GM18909 (cell line): ENCODE data around the gene RPTOR.

Experiments used
- ATAC-seq: cut with Tn5 transposase; IDR thresholded peaks from one replicate; pipeline ENCODE4 v1.9.1; 2021; ENCODE audit warnings: mild to moderate bottlenecking; ENCODE audit not compliant: unreplicated experiment, poor library complexity

The RPTOR gene

DNA sequence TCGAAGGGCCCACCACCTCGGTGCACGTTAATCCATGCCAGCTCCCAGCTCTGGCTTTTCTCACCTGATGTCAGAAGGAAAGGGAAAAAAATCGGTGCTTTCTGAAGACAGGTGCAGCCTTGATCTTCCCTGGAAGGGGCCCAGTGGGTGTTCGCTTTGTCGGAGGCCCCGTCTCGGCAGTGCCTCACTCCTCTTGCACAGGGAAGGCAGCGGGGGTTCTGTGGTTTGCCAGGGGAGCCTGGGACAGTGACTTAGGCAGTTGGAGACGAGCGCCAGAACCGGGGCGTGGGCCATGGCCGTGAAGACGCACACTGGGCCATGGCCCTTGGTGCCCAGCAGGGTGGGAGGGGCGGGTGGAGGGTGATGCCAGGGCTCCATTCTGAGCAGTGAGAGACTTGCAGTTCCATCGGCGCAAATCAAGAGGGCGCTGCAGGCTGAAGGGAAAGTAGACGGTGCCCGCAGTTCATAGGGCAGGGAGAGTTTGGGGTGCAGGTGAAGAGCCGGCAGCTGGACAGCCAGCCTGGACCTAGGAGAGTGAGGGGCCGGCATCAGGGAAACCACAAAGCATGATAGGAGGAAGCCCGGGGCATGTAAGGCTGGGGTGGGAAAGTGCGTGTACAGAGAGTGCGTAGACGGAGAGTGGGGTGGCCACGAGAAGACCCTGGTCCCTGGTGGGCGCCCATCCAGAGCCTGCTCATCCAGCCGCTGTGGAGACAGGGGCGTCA is 345.7 kb downstream of the RPTOR start:
- no peak for ATAC-seq

DNA sequence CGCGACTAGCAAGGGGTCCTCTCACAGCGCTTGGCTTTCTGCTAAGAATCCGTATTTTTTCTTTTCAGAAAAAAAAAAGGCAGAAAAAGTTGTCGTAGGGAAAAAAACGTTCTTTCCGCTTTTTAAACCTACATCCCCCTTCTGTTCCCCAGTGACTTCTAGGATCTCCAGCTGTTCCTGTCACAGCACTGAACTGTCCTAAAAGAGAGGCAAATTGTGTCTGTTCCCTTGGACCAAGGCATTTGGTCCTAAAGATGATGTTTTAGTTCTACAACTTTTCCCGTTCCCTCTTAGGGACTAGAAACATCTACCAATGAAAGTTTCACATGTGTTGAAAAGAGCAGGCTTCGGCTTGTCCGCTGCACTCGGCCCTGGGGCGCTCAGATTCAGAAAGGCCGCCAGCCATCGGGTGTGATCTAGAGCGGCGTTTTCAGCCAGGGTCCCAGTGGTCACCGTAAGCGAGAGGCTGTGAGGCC is 346.3 kb downstream of the RPTOR start:
- no peak for ATAC-seq

DNA sequence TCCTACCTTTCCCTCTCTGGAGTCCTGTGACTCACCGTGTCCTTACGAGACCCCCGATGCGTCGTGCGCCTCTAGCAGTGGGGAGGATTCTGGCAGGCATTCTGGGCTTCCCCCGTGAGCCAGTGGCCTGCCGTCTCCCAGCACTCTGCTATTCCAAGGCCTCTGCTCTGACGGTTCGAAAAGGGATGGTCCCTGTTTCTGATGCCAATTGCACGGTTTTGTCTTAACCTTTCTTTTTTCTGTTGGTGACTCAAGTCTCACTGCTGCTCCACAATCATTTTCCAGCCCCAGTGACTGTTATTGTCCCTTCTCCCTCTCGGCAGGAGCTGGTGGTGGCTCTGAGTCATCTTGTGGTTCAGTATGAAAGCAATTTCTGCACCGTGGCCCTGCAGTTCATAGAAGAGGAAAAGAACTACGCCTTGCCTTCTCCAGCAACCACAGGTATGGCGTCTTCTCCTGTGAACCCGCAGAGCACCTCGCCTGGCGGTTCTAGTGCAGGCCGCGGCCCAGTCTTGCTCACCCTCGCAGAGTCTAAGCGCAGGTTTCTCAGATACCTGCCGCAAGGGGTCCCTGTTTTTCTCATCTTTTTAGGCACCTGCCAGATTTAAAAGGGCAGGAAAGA is 346.9 kb downstream of the RPTOR start:
- ATAC-seq: peak; percentile 29

DNA sequence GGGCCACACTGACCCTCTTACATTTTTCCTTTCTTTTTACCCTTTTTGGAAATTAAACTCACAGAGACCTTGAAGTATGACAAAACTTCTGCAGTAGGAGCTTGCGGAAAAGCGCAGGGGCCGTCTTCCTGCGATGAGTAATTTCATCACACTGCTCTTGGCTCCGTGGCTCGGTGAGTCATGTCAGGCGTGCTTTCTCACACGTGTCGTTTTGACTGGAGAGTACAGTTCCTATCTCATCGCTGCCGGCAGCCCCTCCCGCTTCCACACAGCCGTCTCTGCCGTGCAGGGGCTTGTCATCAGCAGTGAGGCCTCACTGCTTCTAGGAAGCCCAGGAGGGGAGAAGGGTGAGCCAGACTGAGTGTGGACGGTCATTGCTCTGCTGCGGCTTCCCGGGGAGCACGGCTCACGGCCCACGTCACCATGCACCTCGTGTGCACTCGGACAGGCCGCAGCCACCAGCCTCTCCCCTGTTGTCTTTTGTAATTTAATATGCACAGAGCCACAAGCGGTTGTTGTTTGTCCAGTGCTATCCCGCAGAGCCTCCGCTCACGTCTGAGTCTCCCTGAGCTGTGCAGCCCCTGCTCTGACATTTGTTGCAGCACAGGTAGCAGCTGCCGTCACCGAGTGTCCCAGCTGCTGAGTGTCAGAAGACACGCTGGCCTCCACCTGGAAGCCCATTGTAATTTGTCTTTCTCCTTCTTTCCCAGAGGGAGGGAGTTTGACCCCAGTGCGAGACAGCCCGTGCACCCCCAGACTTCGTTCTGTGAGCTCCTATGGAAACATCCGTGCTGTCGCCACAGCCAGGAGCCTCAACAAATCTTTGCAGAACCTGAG is 347.6 kb downstream of the RPTOR start:
- peak; percentile 76 for ATAC-seq

DNA sequence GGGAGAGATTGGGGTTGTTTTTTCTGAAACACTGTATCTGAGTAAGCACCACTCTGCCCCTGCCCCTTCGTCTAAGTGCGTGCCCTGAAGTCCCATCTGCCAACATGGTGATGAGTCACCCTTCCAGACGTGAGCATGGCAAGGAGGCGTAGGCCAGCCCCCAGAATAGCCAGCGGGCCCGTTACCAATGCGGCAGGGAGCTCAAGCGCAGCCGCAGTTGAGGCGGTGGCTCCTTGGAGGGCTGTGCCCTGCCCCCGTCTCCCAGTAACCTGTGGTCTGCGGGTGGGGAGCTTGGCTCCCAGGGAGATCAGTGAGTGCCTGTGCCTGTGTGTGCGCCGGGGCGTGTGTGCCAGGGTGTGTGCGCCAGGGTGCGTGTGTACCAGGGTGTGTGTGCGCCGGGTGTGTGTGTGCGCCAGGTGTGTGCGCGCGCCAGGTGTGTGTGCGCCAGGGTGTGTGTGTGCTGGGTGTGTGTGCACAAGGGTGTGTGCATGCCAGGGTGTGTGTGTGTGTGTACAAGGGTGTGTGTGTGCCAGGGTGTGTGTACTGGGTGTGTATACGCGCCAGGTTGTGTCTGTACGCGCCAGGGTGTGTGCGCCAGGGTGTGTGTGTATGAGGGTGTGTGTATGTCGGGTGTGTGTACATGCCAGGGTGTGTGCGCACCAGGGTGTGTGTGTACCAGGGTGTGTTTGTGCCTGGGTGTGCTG is 348.4 kb downstream of the RPTOR start:
- no peak for ATAC-seq

DNA sequence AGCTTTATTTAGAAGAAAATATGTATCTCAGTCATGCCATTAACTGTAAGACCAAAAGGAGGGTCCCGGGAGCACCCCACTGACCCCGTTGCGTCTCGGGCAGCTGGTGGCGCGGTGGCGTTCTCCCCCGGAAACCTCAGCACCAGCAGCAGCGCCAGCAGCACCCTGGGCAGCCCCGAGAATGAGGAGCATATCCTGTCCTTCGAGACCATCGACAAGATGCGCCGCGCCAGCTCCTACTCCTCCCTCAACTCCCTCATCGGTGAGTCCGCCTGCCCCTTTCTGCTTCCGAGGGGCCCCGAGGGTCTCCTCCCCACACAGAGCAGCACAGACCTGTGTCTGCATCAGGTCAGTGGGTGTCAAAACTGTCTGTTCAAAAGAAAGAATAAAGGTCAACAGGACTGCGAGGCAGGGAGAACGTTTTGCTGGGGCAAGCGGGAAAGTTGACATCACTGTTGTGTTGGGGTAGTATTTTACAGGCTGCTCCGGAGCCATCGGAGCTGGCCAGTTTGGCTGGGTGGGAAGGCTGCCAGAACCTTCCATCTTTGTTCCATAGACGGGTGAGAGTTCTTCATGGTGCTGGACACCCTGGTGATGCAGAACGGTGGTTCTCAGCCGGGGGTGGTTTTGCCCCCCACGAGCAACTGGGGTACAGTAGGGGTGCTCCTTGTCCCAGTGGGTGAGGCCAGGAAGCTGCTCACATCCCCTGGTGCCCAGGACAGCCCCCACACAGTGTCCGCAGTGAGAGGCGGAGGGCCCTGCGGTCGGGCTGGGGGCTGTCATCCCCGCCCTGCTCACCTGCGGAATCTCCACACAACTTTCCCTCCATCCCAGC is 349.2 kb downstream of the RPTOR start:
- no peak for ATAC-seq

DNA sequence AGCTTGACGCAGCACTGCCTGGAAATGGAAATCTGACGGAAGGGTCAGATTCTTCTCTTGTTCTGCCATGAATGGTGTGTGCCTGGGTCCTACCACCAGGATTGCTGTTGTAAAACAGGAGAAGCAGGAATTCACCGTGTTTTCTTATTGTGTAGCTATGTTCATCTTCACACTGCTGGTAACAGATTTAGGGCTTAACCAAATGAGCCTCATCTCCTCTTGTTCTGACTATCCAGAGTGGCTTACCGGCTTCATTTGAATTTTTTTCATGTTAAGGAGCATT is 349.7 kb downstream of the RPTOR start:
- ATAC-seq: no peak

DNA sequence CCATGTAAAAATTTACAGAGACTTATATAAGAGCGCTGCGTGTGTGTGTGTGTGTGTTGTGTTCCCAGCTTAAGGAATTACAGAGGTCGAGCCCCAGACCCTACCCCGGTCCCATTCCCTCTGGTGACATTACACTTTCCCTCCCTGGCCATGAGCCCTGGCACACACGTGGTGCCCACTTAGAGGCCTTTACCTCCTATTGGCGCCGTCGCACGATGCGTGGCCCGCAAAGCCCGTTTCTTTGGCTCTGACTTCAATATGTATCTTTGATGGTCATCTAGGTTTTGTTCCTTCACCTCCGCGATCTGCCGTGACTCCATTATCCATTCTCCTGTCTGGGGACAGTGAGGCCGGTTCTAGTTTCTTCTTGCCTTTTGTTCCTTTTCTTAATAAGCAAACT is 350.1 kb downstream of the RPTOR start:
- ATAC-seq: no peak

DNA sequence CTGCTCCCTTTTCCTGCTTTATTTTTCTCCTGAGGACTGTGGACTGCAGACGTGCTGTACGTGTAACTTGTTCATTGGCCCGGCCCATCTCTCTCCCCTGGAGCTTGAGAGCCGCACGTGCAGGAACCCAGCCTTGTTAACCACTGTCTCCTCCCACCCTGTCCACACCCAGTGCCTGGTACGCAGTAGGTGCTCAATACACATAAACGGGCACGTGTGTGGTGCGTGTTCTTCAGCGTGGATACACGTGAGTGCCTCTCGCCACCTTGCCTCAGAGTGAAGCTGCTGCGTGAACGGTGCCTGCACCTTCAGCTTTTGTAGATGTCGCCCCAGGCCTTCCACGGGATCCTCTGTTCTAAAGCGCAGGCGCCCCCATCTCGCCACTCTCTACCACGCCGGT is 350.7 kb downstream of the RPTOR start:
- ATAC-seq: no peak

DNA sequence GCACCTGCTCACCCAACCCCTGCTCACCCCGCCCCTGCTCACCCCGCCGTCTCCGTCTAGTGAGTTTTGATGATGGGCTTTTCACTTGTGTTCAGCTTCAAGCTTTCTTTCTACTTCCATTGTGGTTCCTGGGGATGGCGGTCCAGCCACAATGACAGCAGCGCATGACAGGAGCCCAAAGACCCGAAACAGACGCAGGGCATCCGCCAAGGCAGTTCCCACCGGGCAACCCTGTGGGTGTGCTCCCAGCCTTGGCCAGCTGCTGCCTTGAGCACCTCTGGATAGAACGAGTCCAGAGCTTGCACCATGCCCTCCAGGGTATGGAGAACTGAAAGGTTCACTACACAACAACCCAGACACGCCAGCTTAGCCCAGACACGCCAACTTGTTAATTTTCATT is 354.1 kb downstream of the RPTOR start:
- no peak for ATAC-seq

DNA sequence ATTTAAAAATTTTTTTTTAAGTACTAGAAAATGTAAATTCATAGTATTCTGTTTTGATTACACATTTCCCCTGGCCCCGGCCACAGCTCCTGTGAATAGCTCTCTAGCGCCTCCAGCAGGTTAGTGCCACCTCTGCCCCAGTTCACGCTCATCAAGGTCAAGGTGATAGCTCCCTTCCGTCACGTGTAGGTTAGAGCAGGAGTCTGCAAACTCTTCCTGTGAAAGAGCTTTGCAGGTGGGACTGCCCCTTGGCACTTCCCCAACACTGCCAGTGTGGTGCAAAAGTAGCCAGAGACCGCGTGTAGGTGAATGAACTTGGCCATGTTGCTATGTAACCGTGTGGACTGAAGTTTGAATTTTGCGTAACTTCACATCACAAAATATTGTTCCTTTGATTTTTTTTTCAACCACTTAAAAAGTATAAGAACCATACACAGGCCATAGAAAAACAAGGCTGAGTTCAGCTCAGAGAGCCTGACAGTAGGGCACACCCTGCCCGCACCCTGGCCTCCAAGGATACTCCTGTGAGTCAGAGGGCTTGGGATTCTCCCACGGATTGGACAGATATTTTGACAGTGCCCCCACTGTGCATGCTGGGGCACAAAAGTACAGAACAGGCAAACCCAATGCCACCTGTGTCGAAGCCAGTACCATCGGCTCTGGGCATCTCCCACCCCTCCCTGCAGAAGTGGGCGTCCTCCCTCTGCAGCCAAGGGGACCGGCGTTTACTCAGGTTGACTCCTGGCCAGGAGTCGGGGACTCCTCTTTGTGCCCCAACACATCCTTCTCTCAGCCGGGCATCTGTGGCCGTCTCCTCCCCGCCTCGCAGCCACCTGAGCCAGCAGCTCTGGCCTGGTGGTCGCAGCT is 355.0 kb downstream of the RPTOR start:
- ATAC-seq: no peak

DNA sequence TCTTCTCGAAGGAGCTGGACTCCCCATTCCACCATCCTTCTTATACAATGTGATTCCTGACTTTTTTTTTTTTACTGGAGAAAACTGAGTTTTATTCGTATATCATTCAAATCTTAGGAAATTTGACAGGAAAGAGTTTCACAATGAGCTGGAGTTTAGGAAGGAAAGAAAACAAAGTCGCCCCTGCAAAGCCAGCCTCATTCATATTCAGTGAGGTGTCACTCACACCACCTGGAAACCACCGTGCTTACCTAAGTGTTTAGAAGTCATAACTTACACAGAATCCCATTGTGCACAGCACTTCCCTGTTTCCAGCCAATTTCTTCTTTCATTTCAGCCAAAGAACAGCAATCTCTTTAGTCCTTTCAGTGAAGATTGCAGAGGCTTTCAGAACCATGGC is 356.7 kb downstream of the RPTOR start:
- no peak for ATAC-seq

DNA sequence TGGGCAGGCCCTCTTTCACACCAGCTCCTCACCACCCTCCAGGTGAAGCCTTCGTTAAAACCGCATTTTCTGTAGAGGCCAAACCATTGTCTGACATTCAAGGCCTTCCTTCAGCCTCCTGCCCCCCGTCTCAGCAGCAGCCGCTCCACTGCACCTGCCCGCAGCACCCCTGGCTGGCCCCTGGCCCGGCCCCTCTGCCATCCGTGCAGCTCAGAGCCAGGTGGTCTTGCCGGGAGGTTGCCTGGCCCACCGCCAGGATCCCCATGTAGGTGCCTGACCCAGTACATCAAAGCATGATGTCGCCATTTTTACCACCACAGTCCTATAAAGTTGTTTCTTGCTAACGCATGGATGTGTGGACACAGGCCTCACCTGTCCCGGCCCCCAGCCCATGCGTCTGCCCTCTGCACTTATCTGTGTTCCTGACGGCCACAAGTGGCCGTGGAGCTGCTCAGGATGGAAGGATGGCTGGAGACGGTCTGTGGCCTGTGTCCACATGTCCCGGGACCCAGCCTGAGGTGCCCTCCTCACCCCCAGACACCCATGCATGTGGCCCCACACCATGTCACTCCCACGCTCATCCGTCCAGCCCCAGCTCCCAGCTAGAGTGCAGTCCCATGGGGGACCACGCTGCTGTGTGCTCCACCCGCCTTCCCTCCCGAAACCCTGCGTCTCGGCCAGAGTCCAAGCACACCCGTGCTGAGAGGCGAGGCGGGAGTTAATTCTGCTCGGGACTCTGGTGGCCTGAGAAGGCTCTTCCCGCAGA is 357.7 kb downstream of the RPTOR start:
- ATAC-seq: no peak

DNA sequence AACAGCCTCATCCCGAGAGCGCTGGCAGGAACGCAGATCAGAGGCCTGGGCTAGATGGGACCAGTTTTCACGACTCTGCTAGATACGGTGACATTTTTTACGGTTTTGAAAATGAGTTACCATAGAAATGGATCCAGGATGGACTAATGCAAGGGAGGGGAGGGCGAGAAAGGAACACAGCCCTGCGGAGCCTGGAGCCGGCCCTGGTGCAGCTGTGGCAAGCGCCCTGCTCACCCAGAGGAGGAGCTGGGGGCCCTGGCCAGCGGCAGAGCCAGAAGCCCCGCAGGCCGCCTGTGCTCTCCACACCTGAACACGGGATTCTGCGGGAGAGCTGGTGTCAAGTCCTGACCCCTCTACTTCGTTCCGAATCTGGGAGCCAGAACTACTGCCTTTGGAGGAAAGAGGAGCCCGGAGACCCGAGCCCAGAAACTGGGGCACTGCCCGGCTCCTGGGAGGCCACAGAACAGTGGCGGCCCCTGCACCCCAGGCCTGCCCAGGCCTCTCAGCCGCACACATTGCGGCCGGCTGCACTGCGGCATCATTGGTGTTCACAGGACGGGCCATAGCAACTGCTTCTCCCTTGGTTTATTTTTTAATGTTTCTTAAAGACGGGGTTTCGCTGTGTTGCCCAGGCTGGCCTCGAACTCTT is 358.4 kb downstream of the RPTOR start:
- ATAC-seq: no peak

DNA sequence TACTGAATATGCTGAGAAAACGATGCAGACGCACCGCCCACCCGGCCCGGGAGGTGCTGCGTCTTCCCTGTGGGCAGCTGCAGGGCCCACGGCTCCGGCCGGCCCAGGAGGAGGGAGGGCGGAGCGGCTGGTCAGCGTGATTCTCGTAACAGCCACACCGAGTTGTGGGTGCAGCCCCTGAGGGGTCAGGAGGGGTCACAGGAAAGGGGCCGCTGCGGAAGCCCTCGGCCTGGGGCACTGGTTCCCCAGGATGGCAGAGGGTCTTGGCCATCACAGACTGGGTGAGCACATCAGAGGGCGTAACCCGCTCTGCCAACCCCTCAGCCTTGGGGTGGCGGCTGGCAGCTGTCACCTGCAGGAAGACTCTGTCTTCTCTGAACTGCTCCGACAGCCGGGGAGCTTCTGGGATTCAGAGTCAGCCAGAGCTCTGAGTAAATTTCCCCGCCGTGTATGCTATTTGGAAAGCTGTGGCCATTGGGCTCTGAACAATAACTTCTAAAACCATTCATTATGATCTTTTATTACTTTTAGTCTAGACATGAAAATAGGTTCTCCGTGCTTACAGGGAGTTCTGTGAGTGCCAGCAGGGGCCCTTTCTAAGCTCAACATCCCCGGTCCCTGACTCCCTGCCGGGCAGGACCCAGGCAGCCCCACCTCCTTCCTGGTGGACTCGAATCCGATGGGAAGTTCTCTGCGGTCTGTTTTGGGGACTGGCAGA is 359.6 kb downstream of the RPTOR start:
- no peak for ATAC-seq

DNA sequence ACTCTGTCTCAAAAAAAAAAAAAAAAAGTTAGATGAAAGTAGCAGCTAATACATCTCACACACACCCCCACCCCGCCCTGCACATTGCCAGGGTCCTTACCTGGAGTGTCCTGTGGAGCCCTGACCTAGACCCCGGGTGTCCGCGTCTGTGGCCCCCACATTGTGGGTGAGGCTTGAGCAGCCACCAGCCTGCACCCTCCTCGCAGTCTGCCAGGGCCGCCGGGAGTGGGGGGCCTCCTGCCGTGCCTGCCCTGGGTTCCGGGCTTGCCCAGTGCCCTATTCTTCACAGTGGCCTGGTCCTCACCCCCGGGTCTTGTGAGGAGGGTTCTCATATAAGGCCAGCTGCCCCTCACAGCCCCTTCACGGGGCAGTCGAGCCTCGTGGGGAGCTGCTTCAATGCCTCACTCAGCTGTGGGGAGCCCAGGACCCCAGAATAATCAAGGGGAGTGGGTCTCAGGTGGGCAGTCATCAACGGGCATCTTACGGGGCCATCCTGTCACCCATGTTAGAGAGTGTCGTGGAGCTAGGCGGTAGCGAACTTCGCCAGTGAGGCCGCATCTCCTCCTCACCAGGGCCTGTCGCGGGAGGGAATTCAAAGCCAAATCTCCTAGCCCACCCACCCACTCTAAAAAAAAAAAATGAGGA is 361.1 kb downstream of the RPTOR start:
- no peak for ATAC-seq
